ENCODE data around the gene ZCCHC14.

The ZCCHC14 gene

GRCh38 chr16:87469169-87469568 is 23.7 kb downstream of the ZCCHC14 start:
- TF ChIP-seq CTCF (IDR thresholded peaks at IDR 0.05; ENCODE audit: low read depth, low read length) = no peak
- no peak overlapping the region for H3K4me3 ChIP-seq (replicated peaks in 1 of 2; ENCODE audit: low read depth in 2 of 2, low read length in 2 of 2)
- DNase-seq (ENCODE audit: low read depth in 2 of 2) = no peak

- no peak for DNase-seq (ENCODE audit: low read depth in 2 of 2)
- TF ChIP-seq CTCF (IDR thresholded peaks at IDR 0.05; ENCODE audit: low read depth, low read length) = no peak
- H3K4me3 ChIP-seq (replicated peaks in 1 of 2; ENCODE audit: low read depth in 2 of 2, low read length in 2 of 2) = no peak overlapping the region
Observed at GRCh38 chr16:87468550-87468949, 24.3 kb downstream of the ZCCHC14 start.

GRCh38 chr16:87466975-87467501 is 25.8 kb downstream of the ZCCHC14 start:
- DNase-seq (ENCODE audit: low read depth in 2 of 2) = no peak
- TF ChIP-seq CTCF (IDR thresholded peaks at IDR 0.05; ENCODE audit: low read depth, low read length) = no peak
- H3K4me3 ChIP-seq (replicated peaks in 1 of 2; ENCODE audit: low read depth in 2 of 2, low read length in 2 of 2) = no peak overlapping the region

GRCh38 chr16:87465879-87466278 is 26.9 kb downstream of the ZCCHC14 start:
- DNase-seq (ENCODE audit: low read depth in 2 of 2) = no peak
- no peak for TF ChIP-seq CTCF (IDR thresholded peaks at IDR 0.05; ENCODE audit: low read depth, low read length)
- no peak overlapping the region for H3K4me3 ChIP-seq (replicated peaks in 1 of 2; ENCODE audit: low read depth in 2 of 2, low read length in 2 of 2)

- no peak overlapping the region for H3K4me3 ChIP-seq (replicated peaks in 1 of 2; ENCODE audit: low read depth in 2 of 2, low read length in 2 of 2)
- DNase-seq (ENCODE audit: low read depth in 2 of 2) = peak; percentile 87 to 90
- no peak for TF ChIP-seq CTCF (IDR thresholded peaks at IDR 0.05; ENCODE audit: low read depth, low read length)
Observed at GRCh38 chr16:87465306-87465705, 27.5 kb downstream of the ZCCHC14 start.

GRCh38 chr16:87464691-87465300 is 28.0 kb downstream of the ZCCHC14 start:
- no peak for TF ChIP-seq CTCF (IDR thresholded peaks at IDR 0.05; ENCODE audit: low read depth, low read length)
- DNase-seq (ENCODE audit: low read depth in 2 of 2) = peak; percentile 92 to 95
- peak overlapping the region; percentile 17 to 37 for H3K4me3 ChIP-seq (replicated peaks in 1 of 2; ENCODE audit: low read depth in 2 of 2, low read length in 2 of 2)
